Nephron (organoid): ENCODE results near the gene TRPM6.
A peak's percentile ranks its signal among the peaks of the same experiment; 100 is the strongest.

Source experiments
- H3K27ac Mint-ChIP-seq, 3 experiments: 2 replicates each; pipeline ENCODE4 v1.8.0; 2020; ENCODE audit warnings: mixed read lengths in 3 of 3, mild to moderate bottlenecking in 2 of 3, moderate library complexity in 1 of 3
- H3K27me3 Mint-ChIP-seq: 2 replicates; pipeline ENCODE4 v1.8.0; 2021; ENCODE audit warnings: low read depth, mild to moderate bottlenecking, moderate library complexity, mixed read lengths
- H3K36me3 Mint-ChIP-seq: 2 replicates; pipeline ENCODE4 v1.8.0; 2020; ENCODE audit warnings: low read depth, mixed read lengths
- H3K4me1 Mint-ChIP-seq: 2 replicates; pipeline ENCODE4 v1.8.0; 2020; ENCODE audit warnings: mixed read lengths
- H3K4me3 Mint-ChIP-seq, 3 experiments: 2 replicates each; pipeline ENCODE4 v1.8.0; 2020; ENCODE audit warnings: mild to moderate bottlenecking in 3 of 3, mixed read lengths in 3 of 3, moderate library complexity in 2 of 3
- H3K9me3 Mint-ChIP-seq: 2 replicates; pipeline ENCODE4 v1.8.0; 2020; ENCODE audit warnings: mixed read lengths
- CTCF ChIP-seq, 3 experiments: fragments of 200-600 bp; sonication (generic); IDR thresholded peaks; one replicate each; pipeline ENCODE4 v1.5.0; 2021; ENCODE audit warnings: antibody characterized with exemption in 3 of 3; ENCODE audit not compliant: unreplicated experiment in 3 of 3

The TRPM6 gene

GRCh38 chr9:74795803-74796202 lies 91.9 kb downstream of the TRPM6 start:
- no peak for TF ChIP-seq CTCF (IDR thresholded peaks at IDR 0.05; ENCODE audit: unreplicated experiment in 3 of 3)
- Mint-ChIP-seq H3K9me3 (no peaks in the 10 kb centered on the region), H3K27me3 (peaks cover 4% of the 10 kb centered on the region)

GRCh38 chr9:74795081-74795480 lies 92.6 kb downstream of the TRPM6 start:
- Mint-ChIP-seq H3K36me3 (no peaks in the 10 kb centered on the region), H3K27me3 (no peaks in the 10 kb centered on the region), H3K4me3 (no peak overlapping the region), H3K27ac (no peak overlapping the region), H3K9me3 (no peaks in the 10 kb centered on the region), H3K4me1 (no peaks in the 10 kb centered on the region)
- TF ChIP-seq CTCF (IDR thresholded peaks at IDR 0.05; ENCODE audit: unreplicated experiment in 3 of 3): no peak

More at GRCh38 chr9:74795803-74796202, 91.9 kb downstream of the TRPM6 start:
- Mint-ChIP-seq H3K36me3 (no peaks in the 10 kb centered on the region), H3K4me3 (no peak overlapping the region), H3K4me1 (no peaks in the 10 kb centered on the region), H3K27ac (no peak overlapping the region)

GRCh38 chr9:74784506-74784905 lies 103.2 kb downstream of the TRPM6 start:
- H3K4me1 Mint-ChIP-seq: no peaks in the 10 kb centered on the region
- no peaks in the 10 kb centered on the region for H3K36me3 Mint-ChIP-seq
- peaks cover 5% of the 10 kb centered on the region for H3K27me3 Mint-ChIP-seq
- H3K27ac Mint-ChIP-seq: no peak overlapping the region
- no peak for TF ChIP-seq CTCF (IDR thresholded peaks at IDR 0.05; ENCODE audit: unreplicated experiment in 3 of 3)
- no peaks in the 10 kb centered on the region for H3K9me3 Mint-ChIP-seq
- H3K4me3 Mint-ChIP-seq: no peak overlapping the region

- no peak for TF ChIP-seq CTCF (IDR thresholded peaks at IDR 0.05; ENCODE audit: unreplicated experiment in 3 of 3)
- Mint-ChIP-seq H3K27ac (no peak overlapping the region), H3K9me3 (no peaks in the 10 kb centered on the region), H3K36me3 (no peaks in the 10 kb centered on the region), H3K4me3 (no peak overlapping the region), H3K27me3 (peaks cover 5% of the 10 kb centered on the region), H3K4me1 (no peaks in the 10 kb centered on the region)
Observed at GRCh38 chr9:74783408-74783807, 104.3 kb downstream of the TRPM6 start.

DNA sequence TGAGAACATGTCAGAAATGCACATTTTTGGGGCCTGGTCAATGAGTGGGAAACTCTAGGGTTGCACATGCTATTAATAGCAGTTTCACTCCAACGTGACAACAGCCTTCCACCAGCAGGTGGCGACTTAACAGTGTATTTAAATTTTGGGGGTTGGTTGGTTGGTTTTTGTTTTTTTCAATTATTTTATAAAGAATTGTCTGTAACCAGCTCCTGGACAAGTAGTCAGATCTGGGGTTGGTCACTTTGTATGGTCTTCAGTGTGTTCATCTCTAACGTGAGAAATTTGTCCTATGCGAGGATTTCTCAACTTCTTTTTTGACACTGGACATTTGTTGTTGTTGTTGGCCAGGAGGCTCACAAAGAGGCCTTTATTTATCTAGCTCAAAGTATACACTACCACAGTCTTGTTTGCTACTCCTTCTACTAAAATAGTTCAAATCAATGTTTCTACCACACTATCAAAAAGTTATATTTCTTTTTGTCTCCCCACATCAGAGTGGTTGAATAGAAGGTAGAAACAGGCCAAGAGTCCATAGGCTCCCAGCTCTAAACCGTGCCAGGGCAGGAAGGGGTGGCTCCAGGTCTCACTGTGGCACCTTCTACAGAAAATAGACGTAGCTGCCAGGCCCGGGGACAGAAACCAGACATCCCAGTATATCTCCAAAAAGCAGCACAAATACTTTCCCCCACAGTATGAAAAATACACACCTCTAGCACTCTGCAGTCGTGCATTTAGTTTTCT lies 110.4 kb downstream of the TRPM6 start:
- H3K27me3 Mint-ChIP-seq: peaks cover 4% of the 10 kb centered on the region
- TF ChIP-seq CTCF (IDR thresholded peaks at IDR 0.05; ENCODE audit: unreplicated experiment in 3 of 3): peak; percentile 63 to 84 (median 76)
- no peaks in the 10 kb centered on the region for H3K4me1 Mint-ChIP-seq
- no peak overlapping the region for H3K27ac Mint-ChIP-seq
- no peaks in the 10 kb centered on the region for H3K9me3 Mint-ChIP-seq
- H3K4me3 Mint-ChIP-seq: no peak overlapping the region
- H3K36me3 Mint-ChIP-seq: no peaks in the 10 kb centered on the region

GRCh38 chr9:74775396-74775795 lies 112.3 kb downstream of the TRPM6 start:
- peaks cover 12% of the 10 kb centered on the region for H3K27me3 Mint-ChIP-seq
- no peak overlapping the region for H3K4me3 Mint-ChIP-seq
- H3K36me3 Mint-ChIP-seq: no peaks in the 10 kb centered on the region
- no peak for TF ChIP-seq CTCF (IDR thresholded peaks at IDR 0.05; ENCODE audit: unreplicated experiment in 3 of 3)
- H3K27ac Mint-ChIP-seq: no peak overlapping the region
- no peaks in the 10 kb centered on the region for H3K4me1 Mint-ChIP-seq
- H3K9me3 Mint-ChIP-seq: no peaks in the 10 kb centered on the region
